Testis (tissue), 3 donors: Measurements from ENCODE around the gene SPATC1L. TPM values are rescaled to one million over a fixed set of nuclear protein-coding genes. Genes with fewer than 3 reads are reported as not detected.
"Not testable (repeated sequence)": the region's sequence is repeated elsewhere in the genome, so short reads cannot be mapped to it uniquely, and the experiment has no call there.

Experiments used
- DNase-seq: peaks from one replicate; pipeline ENCODE4 v3.0.0-alpha.2; 2019
- H3K27ac ChIP-seq, 2 donors: fragments of 200-600 bp; sonication (generic); one replicate each; pipeline ENCODE4 v1.5.1; 2019
- H3K27me3 ChIP-seq: fragments of 200-600 bp; sonication (generic); one replicate; pipeline ENCODE4 v1.5.1; 2019
- H3K36me3 ChIP-seq: fragments of 200-600 bp; sonication (generic); one replicate; pipeline ENCODE4 v1.5.1; 2017; ENCODE audit warnings: low read depth; ENCODE audit errors: missing control alignments
- H3K4me1 ChIP-seq: fragments of 200-600 bp; sonication (generic); one replicate; pipeline ENCODE4 v1.5.1; 2019
- H3K4me3 ChIP-seq, 2 donors: fragments of 200-600 bp; sonication (generic); one replicate each; pipeline ENCODE4 v1.5.1; 2017 to 2019
- H3K9me3 ChIP-seq: fragments of 200-600 bp; sonication (generic); one replicate; pipeline ENCODE4 v1.5.1; 2017
- POLR2A ChIP-seq: fragments of 450-650 bp; IDR thresholded peaks from one replicate; pipeline ENCODE4 v1.6.1; 2017; ENCODE audit warnings: antibody characterized with exemption, mild to moderate bottlenecking, moderate library complexity
- WGBS, 2 donors: methylation state at CpG; one replicate each; pipeline ENCODE4 v1.1.5; 2018; 5-methylcytosine and 5-hydroxymethylcytosine counted together
- intact Hi-C: fragments of 100-400 bp; cut with DNase I; formaldehyde crosslinking; loops from one replicate; pipeline ENCODE4 v1.15.1; 2023; ENCODE audit warnings: low total_unique reads
- polyA plus RNA-seq: library from polyadenylated mRNA; stranded (reverse); fragments of 350-450 nt; fragmentation: Illumina TruSeq; extraction: RNeasy Lipid Tissue Mini Kit (QIAGEN cat#74804); gene quantifications from one replicate; pipeline ENCODE4 v1.2.3, GENCODE V29; 2014; ENCODE audit warnings: low read depth, low replicate concordance; ENCODE audit not compliant: insufficient read depth
- total RNA-seq, 2 donors: library from RNA; depleted of rRNA; stranded (reverse); fragments of >200 nt; gene quantifications; one replicate each; pipeline ENCODE4 v1.2.3, GENCODE V29; 2016
- TF ChIP-seq, protein P1 (sequence below), 3 experiments: fragments of 450-650 bp in 2 of 3; fragments of 200-600 bp in 1 of 3; sonication (generic) in 1 of 3; IDR thresholded peaks; one replicate each; pipeline ENCODE4 v1.5.1; 2016 to 2019; ENCODE audit warnings: antibody characterized with exemption in 3 of 3, mild to moderate bottlenecking in 2 of 3, moderate library complexity in 1 of 3

Gene SPATC1L
- total and polyA plus RNA-seq, 3 donors from 2014 or later, result 55.4 to 96.1 (median 75.6) TPM

DNA sequence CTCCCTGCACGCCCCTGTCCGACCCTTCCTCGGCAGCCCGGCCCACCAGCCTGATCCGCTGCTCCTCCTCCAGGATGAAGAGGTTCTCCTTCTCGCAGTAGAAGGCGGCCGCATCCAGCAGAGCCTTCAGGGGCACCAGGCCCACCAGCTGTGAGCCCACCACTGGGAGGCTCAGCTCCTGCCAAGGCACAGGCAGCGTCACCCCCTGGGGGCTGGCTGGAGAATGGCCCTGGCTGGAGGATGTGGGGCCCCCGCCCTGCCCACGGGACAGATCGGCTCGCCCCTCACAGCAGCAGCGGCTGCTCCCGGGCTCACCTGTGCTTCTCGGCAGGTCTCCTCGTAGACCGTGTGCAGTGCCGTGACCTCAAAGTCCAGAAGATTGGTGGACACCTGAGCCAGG is 34.2 kb downstream of the SPATC1L start:
- H3K4me3 ChIP-seq, result no peak overlapping the region
- H3K9me3 ChIP-seq, result no peaks in the 10 kb centered on the region
- TF ChIP-seq, protein P1, sequence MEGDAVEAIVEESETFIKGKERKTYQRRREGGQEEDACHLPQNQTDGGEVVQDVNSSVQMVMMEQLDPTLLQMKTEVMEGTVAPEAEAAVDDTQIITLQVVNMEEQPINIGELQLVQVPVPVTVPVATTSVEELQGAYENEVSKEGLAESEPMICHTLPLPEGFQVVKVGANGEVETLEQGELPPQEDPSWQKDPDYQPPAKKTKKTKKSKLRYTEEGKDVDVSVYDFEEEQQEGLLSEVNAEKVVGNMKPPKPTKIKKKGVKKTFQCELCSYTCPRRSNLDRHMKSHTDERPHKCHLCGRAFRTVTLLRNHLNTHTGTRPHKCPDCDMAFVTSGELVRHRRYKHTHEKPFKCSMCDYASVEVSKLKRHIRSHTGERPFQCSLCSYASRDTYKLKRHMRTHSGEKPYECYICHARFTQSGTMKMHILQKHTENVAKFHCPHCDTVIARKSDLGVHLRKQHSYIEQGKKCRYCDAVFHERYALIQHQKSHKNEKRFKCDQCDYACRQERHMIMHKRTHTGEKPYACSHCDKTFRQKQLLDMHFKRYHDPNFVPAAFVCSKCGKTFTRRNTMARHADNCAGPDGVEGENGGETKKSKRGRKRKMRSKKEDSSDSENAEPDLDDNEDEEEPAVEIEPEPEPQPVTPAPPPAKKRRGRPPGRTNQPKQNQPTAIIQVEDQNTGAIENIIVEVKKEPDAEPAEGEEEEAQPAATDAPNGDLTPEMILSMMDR (IDR thresholded peaks at IDR 0.05), result no peak
- TF ChIP-seq POLR2A, result no peak
- DNase-seq, result peak; percentile 9
- intact Hi-C loops, result no loop called here
- H3K27ac ChIP-seq, result no peak overlapping the region
- H3K4me1 ChIP-seq, result peaks cover 16% of the 10 kb centered on the region
- no peaks in the 10 kb centered on the region for H3K36me3 ChIP-seq
- WGBS, 2 donors, result 89 to 97% methylated on average over 7 to 19 of the region's 19 CpGs
- H3K27me3 ChIP-seq, result no peaks in the 10 kb centered on the region

DNA sequence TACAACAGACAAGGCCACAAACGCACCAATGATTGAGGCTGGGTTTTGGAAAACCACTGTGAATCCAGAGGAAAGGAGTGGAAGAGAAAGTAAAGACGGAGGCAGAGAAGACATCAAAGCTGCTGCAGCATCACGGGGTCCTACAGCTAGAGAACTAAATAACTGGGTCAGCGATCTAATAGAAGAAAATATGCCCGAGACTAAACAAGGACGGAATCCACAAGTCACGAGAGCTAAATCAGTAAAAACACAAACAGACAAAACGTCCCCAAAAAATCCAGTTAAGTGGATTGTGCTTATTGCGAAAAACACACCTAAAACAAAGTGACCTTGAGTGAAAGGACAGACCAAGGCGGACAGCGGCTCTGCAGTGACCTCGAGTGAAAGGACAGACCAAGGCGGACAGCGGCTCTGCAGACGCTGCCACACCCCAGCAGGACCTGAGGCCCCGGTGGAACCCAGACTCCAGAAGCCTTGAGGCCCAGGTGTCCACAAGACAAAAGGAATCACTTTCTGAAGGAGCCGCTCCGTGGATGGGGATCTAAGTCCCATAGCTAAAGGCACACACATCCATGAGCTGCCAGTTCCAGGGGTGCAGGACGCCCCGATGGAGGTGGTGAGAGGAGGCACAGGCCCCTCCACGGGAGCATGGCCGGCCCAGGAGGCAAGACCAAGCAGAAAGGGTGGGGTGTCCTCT is 34.9 kb downstream of the SPATC1L start:
- H3K9me3 ChIP-seq, result no peaks in the 10 kb centered on the region
- peaks cover 16% of the 10 kb centered on the region for H3K4me1 ChIP-seq
- intact Hi-C loops, result no loop called here
- H3K4me3 ChIP-seq, result no peak overlapping the region
- DNase-seq, result no peak
- WGBS, 2 donors, result 72 to 79% methylated on average over 22 of the region's 22 CpGs
- H3K36me3 ChIP-seq, result no peaks in the 10 kb centered on the region
- no peak overlapping the region for H3K27ac ChIP-seq
- no peaks in the 10 kb centered on the region for H3K27me3 ChIP-seq
- no peak for TF ChIP-seq POLR2A
- TF ChIP-seq, protein P1 (IDR thresholded peaks at IDR 0.05), result no peak

DNA sequence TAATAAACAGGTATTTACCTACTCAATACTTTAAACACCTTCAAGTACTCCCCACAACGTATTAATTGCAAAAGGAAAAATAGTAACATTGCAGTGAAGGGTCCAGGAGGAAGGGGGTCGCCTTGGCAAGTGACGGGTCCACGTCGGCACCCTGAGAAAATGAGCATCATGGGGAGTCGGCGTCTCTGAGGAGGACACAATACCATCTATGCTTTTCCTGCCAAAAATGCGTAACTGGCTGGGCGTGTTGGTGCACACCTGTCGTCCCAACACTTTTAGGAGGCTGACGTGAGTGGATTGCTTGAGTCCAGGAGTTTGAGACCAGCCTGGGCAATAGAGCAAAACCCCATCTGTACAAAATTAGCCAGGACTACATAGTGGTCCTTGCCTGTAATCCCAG is 36.2 kb downstream of the SPATC1L start:
- DNase-seq, result no peak

DNA sequence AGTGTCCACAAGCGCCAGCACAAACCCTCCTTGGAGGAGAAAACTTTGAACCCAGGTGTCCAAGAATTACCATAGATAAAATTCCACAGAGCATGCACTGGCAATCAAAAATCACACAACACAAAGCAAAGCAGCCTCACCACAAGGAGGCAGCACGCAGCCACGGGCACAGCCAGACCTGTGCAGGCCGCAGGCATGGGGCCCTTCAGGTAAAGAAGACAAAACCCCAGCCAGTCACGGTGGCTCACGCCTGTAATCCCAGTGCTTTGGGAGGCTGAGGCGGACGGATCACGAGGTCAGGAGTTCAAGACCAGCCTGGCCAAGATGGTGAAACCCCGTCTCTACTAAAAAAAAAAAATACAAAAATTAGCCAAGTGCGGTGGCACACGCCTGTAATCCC is 36.8 kb downstream of the SPATC1L start:
- H3K36me3 ChIP-seq, H3K4me1 ChIP-seq, H3K9me3 ChIP-seq, H3K27ac ChIP-seq, intact Hi-C loops, H3K4me3 ChIP-seq, H3K27me3 ChIP-seq: not testable (repeated sequence)
- TF ChIP-seq, protein P1 (IDR thresholded peaks at IDR 0.05), result peak; percentile 26 to 50 (median 39)
- DNase-seq, result peak; percentile 76
- 86 to 93% methylated on average over 12 of the region's 12 CpGs for WGBS, 2 donors

More for the DNA sequence above, 36.2 kb downstream of the SPATC1L start:
- H3K27ac ChIP-seq, result no peak overlapping the region
- no peaks in the 10 kb centered on the region for H3K9me3 ChIP-seq
- H3K4me3 ChIP-seq, result no peak overlapping the region
- no peak for TF ChIP-seq POLR2A
- TF ChIP-seq, protein P1 (IDR thresholded peaks at IDR 0.05), result no peak
- intact Hi-C loops, result no loop called here
- H3K36me3 ChIP-seq, result no peaks in the 10 kb centered on the region
- 86 to 91% methylated on average over 11 of the region's 11 CpGs for WGBS, 2 donors
- no peaks in the 10 kb centered on the region for H3K27me3 ChIP-seq
- H3K4me1 ChIP-seq, result peaks cover 14% of the 10 kb centered on the region

DNA sequence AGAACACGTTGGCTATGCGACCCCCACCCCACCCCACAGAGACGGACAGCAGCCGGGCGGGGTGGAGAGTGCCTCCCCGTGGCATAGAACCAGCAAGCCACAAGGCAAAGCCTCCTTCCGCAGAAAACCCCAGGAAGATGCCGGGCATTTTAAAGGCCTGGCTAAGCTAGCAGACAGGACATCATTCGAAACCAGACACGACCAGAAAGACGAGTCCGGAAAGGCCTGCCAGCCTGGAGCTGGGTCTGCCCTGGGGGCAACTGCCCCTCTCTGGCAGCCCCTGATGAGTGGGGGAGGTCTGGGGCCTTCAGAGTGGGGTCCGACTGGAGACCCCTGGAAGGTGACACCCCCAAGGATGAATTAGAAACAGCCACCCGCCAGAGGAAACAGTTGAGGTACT is 37.4 kb downstream of the SPATC1L start:
- DNase-seq, result no peak
- intact Hi-C loops, result no loop called here
- Histone ChIP-seq H3K27me3 (no peaks in the 10 kb centered on the region), H3K4me3 (no peak overlapping the region), H3K9me3 (no peaks in the 10 kb centered on the region), H3K27ac (no peak overlapping the region), H3K4me1 (peaks cover 10% of the 10 kb centered on the region), H3K36me3 (no peaks in the 10 kb centered on the region)
- 77 to 82% methylated on average over 14 of the region's 14 CpGs for WGBS, 2 donors
- TF ChIP-seq POLR2A, result no peak
- TF ChIP-seq, protein P1 (IDR thresholded peaks at IDR 0.05), result no peak
